NCI-H226 (cell line): ENCODE data around the gene SLC35F3.
"Not testable (repeated sequence)": the region's sequence is repeated elsewhere in the genome, so short reads cannot be mapped to it uniquely, and the experiment has no call there.

Source experiments
- DNase-seq: peaks from one replicate; pipeline ENCODE4 v3.0.0-alpha.2; 2015

Gene SLC35F3

GRCh38 chr1:234206651-234207284, 302.3 kb downstream of the SLC35F3 start:
- peak; percentile 73 for DNase-seq

GRCh38 chr1:234208351-234208750, 303.9 kb downstream of the SLC35F3 start:
- DNase-seq, result no peak

- DNase-seq, result peak; percentile 73
Measured at GRCh38 chr1:234208791-234209190, 304.3 kb downstream of the SLC35F3 start.

GRCh38 chr1:234210429-234210828, 306.0 kb downstream of the SLC35F3 start:
- DNase-seq, result not testable (repeated sequence)

- DNase-seq, result not testable (repeated sequence)
Measured at GRCh38 chr1:234211855-234212254, 307.4 kb downstream of the SLC35F3 start.

GRCh38 chr1:234212764-234213657, 308.5 kb downstream of the SLC35F3 start:
- no peak for DNase-seq

GRCh38 chr1:234213658-234214128, 309.2 kb downstream of the SLC35F3 start:
- DNase-seq, result no peak

GRCh38 chr1:234214129-234214910, 309.8 kb downstream of the SLC35F3 start:
- no peak for DNase-seq

GRCh38 chr1:234214911-234215892, 310.7 kb downstream of the SLC35F3 start:
- no peak for DNase-seq

GRCh38 chr1:234216116-234216703, 311.7 kb downstream of the SLC35F3 start:
- DNase-seq, result no peak

- DNase-seq, result no peak
Measured at GRCh38 chr1:234217316-234217840, 312.9 kb downstream of the SLC35F3 start.

- DNase-seq, result no peak
Measured at GRCh38 chr1:234218078-234218477, 313.6 kb downstream of the SLC35F3 start.

- no peak for DNase-seq
Measured at GRCh38 chr1:234219711-234220110, 315.2 kb downstream of the SLC35F3 start.

- no peak for DNase-seq
Measured at GRCh38 chr1:234221601-234222000, 317.1 kb downstream of the SLC35F3 start.

- DNase-seq, result peak; percentile 51
Measured at GRCh38 chr1:234222561-234223280, 318.2 kb downstream of the SLC35F3 start.

- no peak for DNase-seq
Measured at GRCh38 chr1:234226113-234226818, 321.8 kb downstream of the SLC35F3 start.

- no peak for DNase-seq
Measured at GRCh38 chr1:234226819-234227165, 322.3 kb downstream of the SLC35F3 start.

GRCh38 chr1:234229581-234230387, 325.3 kb downstream of the SLC35F3 start:
- DNase-seq, result no peak

GRCh38 chr1:234230414-234230862, 326.0 kb downstream of the SLC35F3 start:
- no peak for DNase-seq
